DMS 273 (cell line): Measurements from ENCODE around the gene TMEM132A.

Experiments
- DNase-seq: peaks from one replicate; lab custom pipeline; 2025; ENCODE audit not compliant: unreplicated experiment; lab: John Stamatoyannopoulos, UW

TMEM132A gene

DNA sequence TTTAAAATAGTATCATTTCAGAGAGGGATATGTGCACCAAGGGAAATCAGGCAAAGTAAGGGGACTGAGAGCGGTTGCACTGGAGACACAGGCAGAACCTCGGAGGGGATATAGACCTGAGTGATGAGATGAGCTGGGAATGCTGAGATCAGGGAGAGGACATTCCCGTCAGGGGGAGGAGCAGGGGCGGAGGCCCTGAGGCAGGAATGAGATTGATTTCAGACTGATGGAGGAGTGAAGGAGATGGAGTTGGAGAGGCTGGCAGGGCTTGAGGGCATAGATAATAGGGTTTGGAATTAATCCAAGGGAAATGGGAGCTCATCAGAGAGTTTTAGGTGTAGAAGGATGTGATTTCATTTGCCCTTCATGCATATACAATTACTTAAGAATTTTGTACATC, 60.4 kb downstream of the TMEM132A start:
- DNase-seq, result no peak

DNA sequence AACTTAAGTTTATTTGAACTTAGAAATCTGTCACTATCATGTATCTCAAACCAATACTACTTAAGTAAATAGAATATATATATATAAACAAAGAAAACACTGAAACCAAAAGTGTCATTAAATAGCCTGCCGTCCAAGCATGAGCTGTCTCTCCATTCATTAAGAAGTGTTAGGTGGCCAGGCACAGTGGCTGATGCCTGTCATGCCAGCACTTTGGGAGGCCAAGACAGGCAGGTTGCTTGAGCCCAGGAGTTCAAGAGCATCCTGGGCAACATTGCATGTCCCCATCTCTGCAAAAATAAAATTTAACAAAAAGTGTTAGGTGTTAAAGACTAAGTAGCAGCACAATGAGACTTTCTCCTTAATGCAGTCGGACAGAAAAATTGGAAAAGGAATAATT, 61.2 kb downstream of the TMEM132A start:
- DNase-seq, result no peak

DNA sequence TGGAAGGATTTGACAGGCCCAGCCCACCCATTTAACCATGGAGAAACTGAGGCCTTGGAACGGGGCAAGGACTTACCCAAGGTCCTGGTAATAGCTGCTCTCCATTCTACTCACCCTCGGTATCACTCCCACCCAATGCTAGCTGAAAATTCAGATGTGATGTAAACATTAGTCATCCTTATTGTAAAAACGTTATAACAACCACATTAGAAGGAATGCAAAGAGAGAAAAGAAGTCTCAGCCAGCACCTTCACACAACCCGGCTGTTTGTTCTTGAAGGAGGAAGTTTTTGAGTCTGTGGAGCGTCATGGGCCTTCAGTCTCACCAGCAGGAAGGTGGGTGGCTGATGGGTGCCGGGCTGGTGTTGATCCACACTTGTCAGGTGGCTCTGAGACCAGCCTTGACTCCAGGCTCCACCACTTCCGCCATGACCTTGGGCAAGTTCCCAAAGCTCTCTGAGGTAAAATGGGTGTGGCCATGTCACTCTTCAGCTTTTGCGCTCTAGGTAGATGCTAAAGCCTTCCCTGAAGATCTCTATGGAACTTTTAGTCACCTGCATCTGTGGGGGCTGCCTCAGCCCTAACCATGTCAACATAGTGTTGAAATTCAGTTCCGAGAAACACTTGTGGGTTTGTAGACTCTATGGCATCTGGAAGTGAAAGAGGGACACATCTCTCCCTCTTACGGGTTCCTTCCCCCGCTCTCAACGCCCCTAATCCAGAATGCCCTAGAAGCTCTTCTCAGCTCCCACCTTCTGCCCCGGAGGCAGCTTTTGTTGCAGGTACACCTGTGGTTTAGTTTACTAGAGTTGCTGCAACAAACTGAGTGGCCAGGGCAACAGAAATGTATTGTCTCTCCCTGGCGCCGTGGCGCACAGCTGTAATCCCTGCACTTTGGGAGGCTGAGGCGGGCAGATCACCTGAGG, 62.0 kb downstream of the TMEM132A start:
- no peak for DNase-seq
